H1 (cell line): ENCODE results near the gene GEMIN7. TPM values are rescaled to one million over a fixed set of nuclear protein-coding genes. Genes with fewer than 3 reads are reported as not detected.
A peak's percentile ranks its signal among the peaks of the same experiment; 100 is the strongest.

Source experiments
- CTCF ChIA-PET: fragments of 300-600 bp; sonication (Branson Sonifier 250); formaldehyde crosslinking; loops from one replicate; lab custom pipeline; 2021; ENCODE audit not compliant: partially characterized antibody; lab: Charles Lee
- POLR2A ChIA-PET: fragments of 300-600 bp; sonication (Branson Sonifier 250); formaldehyde crosslinking; loops from one replicate; lab custom pipeline; 2021; ENCODE audit warnings: inconsistent platforms; ENCODE audit not compliant: partially characterized antibody; lab: Charles Lee
- DNase-seq, 2 experiments: peaks; one replicate each; pipeline versions ENCODE4 v3.0.0 to v3.0.0-alpha.2; 2010 to 2022; ENCODE audit warnings: low spot score in 2 of 2, low read depth in 1 of 2, mixed read lengths in 1 of 2
- FAIRE-seq: peaks from 2 replicates; lab custom pipeline; 2011; peaks lifted over from hg19 to GRCh38; lab: Jason Lieb, UNC
- H2AFZ ChIP-seq: 2 replicates; pipeline ENCODE4 v1.8.1; 2012; ENCODE audit warnings: low read length, inconsistent platforms
- H2AK5ac ChIP-seq: 2 replicates; pipeline ENCODE4 v1.6.1; 2013; ENCODE audit warnings: low read depth, low read length
- H2BK120ac ChIP-seq: replicated peaks from 2 replicates; pipeline ENCODE3; 2013; ENCODE audit warnings: low read depth, low read length, inconsistent platforms
- H2BK12ac ChIP-seq: 2 replicates; pipeline ENCODE4 v1.6.1; 2013; ENCODE audit warnings: low read depth, low read length
- H2BK15ac ChIP-seq: 2 replicates; pipeline ENCODE4 v1.6.1; 2013; ENCODE audit warnings: low read length
- H2BK20ac ChIP-seq: 2 replicates; pipeline ENCODE4 v1.6.1; 2013; ENCODE audit warnings: low read length
- H2BK5ac ChIP-seq: 2 replicates; pipeline ENCODE4 v1.6.1; 2013; ENCODE audit warnings: low read depth, low read length
- H3K14ac ChIP-seq: 2 replicates; pipeline ENCODE4 v1.6.1; 2013; ENCODE audit warnings: inconsistent platforms; ENCODE audit not compliant: insufficient read length
- H3K18ac ChIP-seq: 2 replicates; pipeline ENCODE4 v1.6.1; 2013; ENCODE audit warnings: low read length; ENCODE audit errors: extremely low read depth
- H3K23ac ChIP-seq: 2 replicates; pipeline ENCODE4 v1.6.1; 2013; ENCODE audit warnings: inconsistent platforms; ENCODE audit not compliant: insufficient read length
- H3K23me2 ChIP-seq: 2 replicates; pipeline ENCODE4 v1.6.1; 2013; ENCODE audit warnings: low read depth, low read length
- H3K27ac ChIP-seq: 2 replicates; pipeline ENCODE4 v1.6.1; 2011; ENCODE audit warnings: low read depth, low read length, inconsistent platforms
- H3K27me3 ChIP-seq, 4 experiments: replicated peaks in 1 of 4; 1 replicate in 1 of 4; 2 replicates in 3 of 4; pipeline versions ENCODE4 v1.6.1 to v1.8.1; 2011 to 2013; ENCODE audit warnings: low read length in 3 of 4, mild to moderate bottlenecking in 3 of 4, inconsistent platforms in 2 of 4, mixed read lengths in 2 of 4, moderate library complexity in 1 of 4; ENCODE audit not compliant: control insufficient read depth in 3 of 4, insufficient read depth in 3 of 4; ENCODE audit errors: extremely low read depth in 1 of 4
- H3K36me3 ChIP-seq, 4 experiments: 2 replicates each; pipeline versions ENCODE4 v1.6.1 to v1.8.1; 2011 to 2013; ENCODE audit warnings: mild to moderate bottlenecking in 4 of 4, low read length in 3 of 4, moderate library complexity in 2 of 4, control low read depth in 1 of 4, inconsistent platforms in 1 of 4; ENCODE audit not compliant: insufficient read depth in 4 of 4, control insufficient read depth in 2 of 4
- H3K4ac ChIP-seq: replicated peaks from 2 replicates; pipeline ENCODE3; 2013; ENCODE audit warnings: low read length, low read depth, mixed read lengths, inconsistent platforms; ENCODE audit not compliant: insufficient read length
- H3K4me1 ChIP-seq, 4 experiments: replicated peaks in 1 of 4; 1 replicate in 1 of 4; 2 replicates in 3 of 4; pipeline versions ENCODE4 v1.6.1 to v1.8.1; 2011 to 2013; ENCODE audit warnings: low read length in 3 of 4, inconsistent platforms in 2 of 4, mixed read lengths in 1 of 4; ENCODE audit not compliant: insufficient read depth in 4 of 4, control insufficient read depth in 3 of 4
- H3K4me2 ChIP-seq, 2 experiments: 2 replicates each; pipeline versions ENCODE4 v1.6.1 to v1.8.1; 2011 to 2013; ENCODE audit warnings: low read depth in 2 of 2, low read length in 2 of 2, control low read depth in 1 of 2, inconsistent platforms in 1 of 2, mild to moderate bottlenecking in 1 of 2; ENCODE audit not compliant: insufficient read depth in 1 of 2
- H3K4me3 ChIP-seq, 4 experiments: fragments of 200-600, 300-600 bp in 1 of 4; sonication (generic), shearing (Covaris generic), sonication (Bioruptor Twin) in 1 of 4; 2 replicates each; pipeline versions ENCODE4 v1.5.1 to v1.8.1; 2011 to 2016; ENCODE audit warnings: low read length in 4 of 4, low read depth in 3 of 4, control low read depth in 2 of 4, inconsistent platforms in 2 of 4, mild to moderate bottlenecking in 2 of 4, mixed read lengths in 1 of 4, moderate library complexity in 1 of 4; ENCODE audit not compliant: insufficient read depth in 2 of 4; ENCODE audit errors: extremely low read depth in 1 of 4
- H3K56ac ChIP-seq: replicated peaks from 2 replicates; pipeline ENCODE3; 2013; ENCODE audit warnings: low read depth, mild to moderate bottlenecking, mixed read lengths, low read length, inconsistent platforms; ENCODE audit not compliant: insufficient read length
- H3K79me1 ChIP-seq: 2 replicates; pipeline ENCODE4 v1.6.1; 2013; ENCODE audit warnings: low read depth, low read length, control low read depth
- H3K79me2 ChIP-seq, 2 experiments: 2 replicates each; pipeline versions ENCODE4 v1.6.1 to v1.8.1; 2012 to 2013; ENCODE audit warnings: low read length in 2 of 2, mild to moderate bottlenecking in 2 of 2, inconsistent platforms in 1 of 2; ENCODE audit not compliant: insufficient read depth in 2 of 2, control insufficient read depth in 1 of 2
- H3K9ac ChIP-seq, 4 experiments: replicated peaks in 1 of 4; 1 replicate in 1 of 4; 2 replicates in 3 of 4; pipeline versions ENCODE4 v1.6.1 to v1.8.1; 2011 to 2013; ENCODE audit warnings: low read depth in 3 of 4, low read length in 3 of 4, control low read depth in 2 of 4, mild to moderate bottlenecking in 2 of 4, moderate library complexity in 2 of 4, inconsistent platforms in 1 of 4; ENCODE audit errors: extremely low read depth in 1 of 4
- H3K9me3 ChIP-seq, 2 experiments: 2 replicates each; pipeline versions ENCODE4 v1.6.1 to v1.8.1; 2012 to 2013; ENCODE audit warnings: mild to moderate bottlenecking in 2 of 2, moderate library complexity in 2 of 2, control low read depth in 1 of 2, inconsistent platforms in 1 of 2, low read depth in 1 of 2, low read length in 1 of 2, mixed read lengths in 1 of 2; ENCODE audit not compliant: insufficient read depth in 2 of 2
- H4K20me1 ChIP-seq, 2 experiments: replicated peaks in 1 of 2; 2 replicates each; pipeline versions ENCODE3 to v1.8.1; 2011 to 2013; ENCODE audit warnings: inconsistent platforms in 2 of 2, low read length in 2 of 2, mild to moderate bottlenecking in 1 of 2; ENCODE audit not compliant: insufficient read depth in 2 of 2, control insufficient read depth in 1 of 2
- H4K5ac ChIP-seq: 2 replicates; pipeline ENCODE4 v1.6.1; 2013; ENCODE audit warnings: low read length, low read depth, mixed read lengths, inconsistent platforms; ENCODE audit not compliant: insufficient read length
- H4K8ac ChIP-seq: 2 replicates; pipeline ENCODE4 v1.8.0; 2013; ENCODE audit warnings: mild to moderate bottlenecking, moderate library complexity, low read length, inconsistent platforms; ENCODE audit not compliant: insufficient read depth; ENCODE audit errors: extremely low read depth
- H4K91ac ChIP-seq: replicated peaks from 2 replicates; pipeline ENCODE3; 2013; ENCODE audit warnings: low read length, mixed read lengths, inconsistent platforms; ENCODE audit not compliant: insufficient read length
- BCL11A ChIP-seq, 2 experiments: IDR thresholded peaks; one replicate each; pipeline ENCODE4 v1.6.1; 2011; ENCODE audit warnings: low read depth in 2 of 2, low read length in 2 of 2, mild to moderate bottlenecking in 2 of 2
- CHD1 ChIP-seq: IDR thresholded peaks from 2 replicates; pipeline ENCODE4 v1.6.1; 2012; ENCODE audit warnings: low read depth, low read length, improper control_type of control experiment
- CHD2 ChIP-seq: IDR thresholded peaks from 2 replicates; pipeline ENCODE4 v1.6.1; 2012; ENCODE audit warnings: low read length, improper control_type of control experiment
- EGR1 ChIP-seq: IDR thresholded peaks from 2 replicates; pipeline ENCODE4 v1.6.1; 2011; ENCODE audit warnings: low read depth, low read length, borderline replicate concordance
- EZH2 ChIP-seq: fragments of 200-600 bp; sonication (generic); IDR thresholded peaks from 2 replicates; pipeline ENCODE4 v1.7.1; 2012; ENCODE audit warnings: low read depth, mild to moderate bottlenecking, moderate library complexity, low read length, inconsistent platforms; ENCODE audit not compliant: severe bottlenecking
- FOSL1 ChIP-seq: IDR thresholded peaks from 2 replicates; pipeline ENCODE4 v1.6.1; 2011; ENCODE audit warnings: mild to moderate bottlenecking, low read depth, low read length, moderate library complexity; ENCODE audit not compliant: insufficient read depth
- JUN ChIP-seq: IDR thresholded peaks from 2 replicates; pipeline ENCODE4 v1.6.1; 2011; ENCODE audit warnings: low read depth, mild to moderate bottlenecking, improper control_type of control experiment, low read length
- KDM1A ChIP-seq: fragments of 200-600, 300-600 bp; sonication (generic); IDR thresholded peaks from 2 replicates; pipeline ENCODE4 v1.7.1; 2016; ENCODE audit warnings: mild to moderate bottlenecking, low read length, borderline replicate concordance
- MAFK ChIP-seq: IDR thresholded peaks from 2 replicates; pipeline ENCODE4 v1.6.1; 2012; ENCODE audit warnings: low read depth, mild to moderate bottlenecking, improper control_type of control experiment, low read length
- NRF1 ChIP-seq: IDR thresholded peaks from 2 replicates; pipeline ENCODE4 v1.6.1; 2011; ENCODE audit warnings: mild to moderate bottlenecking, low read depth, low read length, improper control_type of control experiment
- RAD21 ChIP-seq, 2 experiments: IDR thresholded peaks in 1 of 2; conservative IDR thresholded peaks in 1 of 2; 2 replicates each; pipeline ENCODE4 v1.6.1; 2011; ENCODE audit warnings: low read depth in 2 of 2, low read length in 2 of 2, improper control_type of control experiment in 1 of 2, inconsistent platforms in 1 of 2, mild to moderate bottlenecking in 1 of 2, moderate library complexity in 1 of 2
- ZNF274 ChIP-seq: IDR thresholded peaks from 2 replicates; pipeline ENCODE4 v1.7.0; 2012; ENCODE audit warnings: low read length, borderline replicate concordance; ENCODE audit errors: extremely low read depth
- WGBS, 2 experiments: shearing (Covaris generic) in 1 of 2; methylation state at CpG; one replicate each; pipeline versions ENCODE4 v1.1.6 to v1.1.7; 2013 to 2015; ENCODE audit warnings: low lambda C conversion rate in 2 of 2, mixed read lengths in 2 of 2, inconsistent platforms in 1 of 2, low coverage in 1 of 2, missing lambda C conversion rate in 1 of 2; ENCODE audit not compliant: insufficient replicate concordance in 2 of 2, insufficient coverage in 1 of 2, insufficient read length in 1 of 2; ENCODE audit errors: extremely low coverage in 1 of 2, missing lambda C conversion rate in 1 of 2; 5-methylcytosine and 5-hydroxymethylcytosine counted together
- polyA plus RNA-seq, 7 experiments: library from polyadenylated mRNA; depleted of rRNA in 3 of 7; stranded (reverse) in 5 of 7; unstranded in 2 of 7; fragments of >200 nt in 5 of 7; fragments of 200-250 nt in 2 of 7; gene quantifications; 1 replicate in 5 of 7; 2 replicates in 1 of 7; 4 replicates in 1 of 7; pipeline versions ENCODE4 v1.2.1 to v1.2.3, GENCODE V29; 2011 to 2013; ENCODE audit warnings: missing spikeins in 2 of 7, mixed read lengths in 2 of 7
- total RNA-seq: library from RNA; stranded (reverse); fragmentation: NEBNext Ultra II Directional; extraction: Animal tissue kit (Norgen Biotek cat#: 25700); gene quantifications from 2 replicates; pipeline ENCODE4 v1.2.1, GENCODE V29; 2021

GEMIN7 gene
- total and polyA plus RNA-seq, 2 of the 8 experiments (the other 6 are each of a cell fraction or from before 2014, with no cell fraction given), result 48.0 to 91.6 TPM

GRCh38 chr19:45103508-45104319, 24.7 kb downstream of the GEMIN7 start:
- 87% methylated on average over 22 of the region's 26 CpGs; no CpG with 5 or more reads in 1 of the 2 experiments for WGBS, 2 experiments
- H4K5ac ChIP-seq, result no peak overlapping the region
- no peak overlapping the region for H3K14ac ChIP-seq
- no peaks in the 10 kb centered on the region for H3K27me3 ChIP-seq
- H2BK5ac ChIP-seq, result no peak overlapping the region
- H3K9me3 ChIP-seq, result no peaks in the 10 kb centered on the region
- H3K4me1 ChIP-seq, result peaks cover 0 to 22% (median 7%) of the 10 kb centered on the region in 4 experiments; a peak in 6 of 7 replicates
- H3K79me1 ChIP-seq, result peaks cover 57% of the 10 kb centered on the region
- no peak overlapping the region; a peak in 1 of 7 replicates for H3K9ac ChIP-seq
- H3K36me3 ChIP-seq, result no peaks in the 10 kb centered on the region; a peak in 2 of 8 replicates
- H4K8ac ChIP-seq, result no peak overlapping the region
- H4K20me1 ChIP-seq, result peaks cover 54 to 59% of the 10 kb centered on the region in 2 experiments
- no peak overlapping the region for H3K56ac ChIP-seq
- no peak overlapping the region for H2BK120ac ChIP-seq
- H3K18ac ChIP-seq, result no peak overlapping the region
- H2BK15ac ChIP-seq, result no peak overlapping the region
- no peaks in the 10 kb centered on the region for H3K23me2 ChIP-seq
- H2AFZ ChIP-seq, result no peak overlapping the region
- no peak overlapping the region for H3K27ac ChIP-seq
- H2AK5ac ChIP-seq, result peak overlapping the region; percentile 53; the same call in 1 of the 2 replicates
- no peak overlapping the region for H3K23ac ChIP-seq
- no peak overlapping the region for H3K4me3 ChIP-seq
- H2BK20ac ChIP-seq, result no peak overlapping the region
- H3K4ac ChIP-seq, result no peak overlapping the region
- POLR2A ChIA-PET, result interaction anchor here (0.7 to 8.4 kb wide), 9 partner anchors 9 to 46 kb away, joined by 3 to 70 read pairs (median 3); partner anchors contain the start of genes GEMIN7 and PPP1R37
- CTCF ChIA-PET, result interaction anchor here (1.0 to 8.3 kb wide), 11 partner anchors 9 to 146 kb away, joined by 3 to 57 read pairs (median 4); partner anchors contain the start of gene PPP1R37
- DNase-seq, result no peak
- no peak for FAIRE-seq
- H4K91ac ChIP-seq, result no peak overlapping the region
- peak overlapping the region in 1 of 2 experiments; percentile 8; a peak in 1 of 4 replicates for H3K4me2 ChIP-seq
- no peak overlapping the region for H2BK12ac ChIP-seq
- H3K79me2 ChIP-seq, result peaks cover 8 to 89% of the 10 kb centered on the region in 2 experiments
- TF ChIP-seq NRF1, result no peak
- TF ChIP-seq JUN, result no peak
- no peak for TF ChIP-seq KDM1A
- TF ChIP-seq MAFK, result no peak
- no peak for TF ChIP-seq RAD21 (IDR thresholded peaks at IDR 0.05 in 1 of 2, conservative IDR thresholded peaks at IDR 0.05 in 1 of 2; ENCODE audit: low read depth in 2 of 2, low read length in 2 of 2)
- TF ChIP-seq EGR1, result no peak
- TF ChIP-seq CHD1, result no peak
- no peak for TF ChIP-seq ZNF274
- TF ChIP-seq EZH2, result no peak
- no peak for TF ChIP-seq CHD2
- no peak for TF ChIP-seq FOSL1
- TF ChIP-seq BCL11A (IDR thresholded peaks at IDR 0.05; ENCODE audit: low read depth in 2 of 2, low read length in 2 of 2), result no peak
